Liver (tissue), 3 donors: ENCODE data around the gene ZNF365.
"Not testable (repeated sequence)": the region's sequence is repeated elsewhere in the genome, so short reads cannot be mapped to it uniquely, and the experiment has no call there.

ENCODE experiments used
- CTCF ChIP-seq: fragments of 150-350 bp; IDR thresholded peaks from 2 replicates; pipeline ENCODE4 v1.5.1; 2017; ENCODE audit warnings: improper control_type of control experiment, low read depth, low read length; ENCODE audit not compliant: missing input control
- HNF4G ChIP-seq: IDR thresholded peaks from 2 replicates; pipeline ENCODE4 v1.6.1; 2016; ENCODE audit warnings: antibody characterized with exemption
- YY1 ChIP-seq: IDR thresholded peaks from 2 replicates; pipeline ENCODE4 v1.6.1; 2016; ENCODE audit warnings: antibody characterized with exemption, mild to moderate bottlenecking
- donor health status: healthy.
- donor health status: healthy.

GRCh38 chr10:62410528-62410927 is 36.4 kb downstream of the ZNF365 start:
- TF ChIP-seq CTCF, HNF4G, YY1: not testable (repeated sequence)
